Spleen (tissue), 11 donors: ENCODE data around the gene CD2. TPM values are rescaled to one million over a fixed set of nuclear protein-coding genes. Genes with fewer than 3 reads are reported as not detected.

Experiments
- DNase-seq: peaks from one replicate; pipeline ENCODE4 v3.0.0-alpha.2; 2020
- H3K27ac ChIP-seq, 8 donors: fragments of 200-600 bp; sonication (generic) in 7 of 8; 1 replicate in 4 of 8; 2 replicates in 4 of 8; pipeline versions ENCODE4 v1.5.0 to v1.8.0; 2016 to 2021; ENCODE audit warnings: inconsistent platforms in 4 of 8, mild to moderate bottlenecking in 4 of 8, moderate library complexity in 1 of 8
- H3K27me3 ChIP-seq, 7 donors: fragments of 200-600 bp; sonication (generic) in 6 of 7; replicated peaks in 1 of 7; 1 replicate in 4 of 7; 2 replicates in 3 of 7; pipeline versions ENCODE4 v1.5.0 to v1.8.0; 2016 to 2021; ENCODE audit warnings: inconsistent platforms in 3 of 7, mild to moderate bottlenecking in 1 of 7
- H3K36me3 ChIP-seq, 6 donors: fragments of 200-600 bp; sonication (generic) in 5 of 6; 1 replicate in 4 of 6; 2 replicates in 2 of 6; pipeline versions ENCODE4 v1.5.0 to v1.8.0; 2016 to 2021; ENCODE audit warnings: inconsistent platforms in 2 of 6
- H3K4me1 ChIP-seq, 6 donors: fragments of 200-600 bp; sonication (generic) in 5 of 6; 1 replicate in 3 of 6; 2 replicates in 3 of 6; pipeline versions ENCODE4 v1.5.0 to v1.8.0; 2016 to 2021; ENCODE audit warnings: inconsistent platforms in 3 of 6
- H3K4me3 ChIP-seq, 8 donors: fragments of 200-600 bp; sonication (generic) in 7 of 8; 1 replicate in 4 of 8; 2 replicates in 4 of 8; pipeline versions ENCODE4 v1.5.0 to v1.8.0; 2016 to 2021; ENCODE audit warnings: inconsistent platforms in 4 of 8, mild to moderate bottlenecking in 4 of 8, moderate library complexity in 2 of 8
- H3K9me3 ChIP-seq, 8 donors: fragments of 200-600 bp; sonication (generic) in 7 of 8; 1 replicate in 4 of 8; 2 replicates in 4 of 8; pipeline versions ENCODE4 v1.5.0 to v1.8.0; 2016 to 2021; ENCODE audit warnings: inconsistent platforms in 4 of 8
- POLR2A ChIP-seq, 3 donors: fragments of 450-650 bp; IDR thresholded peaks; one replicate each; pipeline ENCODE4 v1.5.1; 2017; ENCODE audit warnings: antibody characterized with exemption in 3 of 3, mild to moderate bottlenecking in 1 of 3
- POLR2AphosphoS5 ChIP-seq, 3 donors: sonication (generic); formaldehyde crosslinking; IDR thresholded peaks; one replicate each; pipeline ENCODE4 v1.5.1; 2017; ENCODE audit warnings: antibody characterized with exemption in 3 of 3
- WGBS, 5 donors: extraction: QIAGEN DNeasy Blood & Tissue Kit in 3 of 5; methylation state at CpG; one replicate each; pipeline versions ENCODE4 v1.1.5 to v1.1.7; 2013 to 2018; 5-methylcytosine and 5-hydroxymethylcytosine counted together
- intact Hi-C: fragments of 100-400 bp; cut with DNase I; formaldehyde crosslinking; loops from one replicate; pipeline ENCODE4 v1.15.0; 2023; ENCODE audit warnings: low total_unique reads
- polyA plus RNA-seq, 3 donors: library from polyadenylated mRNA; stranded (reverse); fragments of 200-250 nt; gene quantifications; one replicate each; pipeline ENCODE4 v1.2.1, GENCODE V29; 2013
- total RNA-seq, 7 donors: library from RNA; depleted of rRNA in 3 of 7; stranded (reverse); fragments of >200 nt in 3 of 7; fragmentation: NEBNext Ultra II Directional in 4 of 7; extraction: Animal tissue kit (Norgen Biotek cat#: 25700) in 4 of 7; gene quantifications; one replicate each; pipeline versions ENCODE4 v1.1.0 to v1.2.1, GENCODE V29; 2016 to 2021
- TF ChIP-seq, protein P1 (sequence below), 11 experiments: fragments of 200-600 bp in 7 of 11; fragments of 450-650 bp in 4 of 11; sonication (generic) in 4 of 11; IDR thresholded peaks in 8 of 11; conservative IDR thresholded peaks in 3 of 11; 1 replicate in 7 of 11; 2 replicates in 4 of 11; pipeline versions ENCODE4 v1.4.0 to v1.8.0; 2016 to 2021; ENCODE audit warnings: antibody characterized with exemption in 11 of 11, inconsistent platforms in 4 of 11, mild to moderate bottlenecking in 1 of 11
- donor health status: healthy with polysubstance abuse.
- donor health status: DM: no; HTN: no; CAD: no; lungs with moderate emphysema.
- donor health status: DM: no; HTN: no; CAD: no.
- donor health status: Bipolar disorder and iron deficiency.
- donor health status: healthy.
- donor health status: DM: no; HTN: no; CAD: no.
- donor health status: DM: yes; HTN: yes; CAD: no.

CD2 gene
- total and polyA plus RNA-seq, 10 donors = 21.6 to 50.5 (median 30.1) TPM

DNA sequence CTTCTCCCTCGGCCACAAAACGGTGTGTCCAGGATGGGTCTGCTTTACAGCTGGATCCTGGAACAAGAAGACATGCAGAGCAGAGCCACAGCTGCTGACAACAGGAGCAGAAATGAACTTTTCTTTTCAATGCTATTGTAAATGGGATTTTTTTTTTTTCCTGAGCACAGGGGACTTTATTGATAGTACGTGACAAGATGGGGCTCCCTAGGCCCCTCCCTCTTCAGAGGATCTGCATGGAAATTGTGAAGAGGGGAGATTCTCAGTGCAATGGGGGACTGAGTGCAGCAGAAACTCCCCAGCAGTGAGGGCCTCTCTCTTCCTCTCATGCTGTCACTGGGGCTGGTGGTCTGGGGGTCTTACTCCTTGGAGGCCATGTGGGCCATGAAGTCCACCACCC is 40.8 kb upstream of the CD2 start:
- Histone ChIP-seq H3K9me3 (no peaks in the 10 kb centered on the region), H3K36me3 (no peaks in the 10 kb centered on the region), H3K27me3 (no peaks in the 10 kb centered on the region), H3K27ac (no peak overlapping the region), H3K4me3 (no peak overlapping the region), H3K4me1 (no peaks in the 10 kb centered on the region)
- 89 to 96% (median 94%) methylated on average over 2 to 3 of the region's 3 CpGs for WGBS, 5 donors
- no peak for DNase-seq
- intact Hi-C loops = no loop called here
- TF ChIP-seq POLR2A (IDR thresholded peaks at IDR 0.05) (no peak), POLR2AphosphoS5 (IDR thresholded peaks at IDR 0.05) (no peak)
- TF ChIP-seq, protein P1, sequence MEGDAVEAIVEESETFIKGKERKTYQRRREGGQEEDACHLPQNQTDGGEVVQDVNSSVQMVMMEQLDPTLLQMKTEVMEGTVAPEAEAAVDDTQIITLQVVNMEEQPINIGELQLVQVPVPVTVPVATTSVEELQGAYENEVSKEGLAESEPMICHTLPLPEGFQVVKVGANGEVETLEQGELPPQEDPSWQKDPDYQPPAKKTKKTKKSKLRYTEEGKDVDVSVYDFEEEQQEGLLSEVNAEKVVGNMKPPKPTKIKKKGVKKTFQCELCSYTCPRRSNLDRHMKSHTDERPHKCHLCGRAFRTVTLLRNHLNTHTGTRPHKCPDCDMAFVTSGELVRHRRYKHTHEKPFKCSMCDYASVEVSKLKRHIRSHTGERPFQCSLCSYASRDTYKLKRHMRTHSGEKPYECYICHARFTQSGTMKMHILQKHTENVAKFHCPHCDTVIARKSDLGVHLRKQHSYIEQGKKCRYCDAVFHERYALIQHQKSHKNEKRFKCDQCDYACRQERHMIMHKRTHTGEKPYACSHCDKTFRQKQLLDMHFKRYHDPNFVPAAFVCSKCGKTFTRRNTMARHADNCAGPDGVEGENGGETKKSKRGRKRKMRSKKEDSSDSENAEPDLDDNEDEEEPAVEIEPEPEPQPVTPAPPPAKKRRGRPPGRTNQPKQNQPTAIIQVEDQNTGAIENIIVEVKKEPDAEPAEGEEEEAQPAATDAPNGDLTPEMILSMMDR (IDR thresholded peaks at IDR 0.05 in 8 of 11, conservative IDR thresholded peaks at IDR 0.05 in 3 of 11) = no peak

DNA sequence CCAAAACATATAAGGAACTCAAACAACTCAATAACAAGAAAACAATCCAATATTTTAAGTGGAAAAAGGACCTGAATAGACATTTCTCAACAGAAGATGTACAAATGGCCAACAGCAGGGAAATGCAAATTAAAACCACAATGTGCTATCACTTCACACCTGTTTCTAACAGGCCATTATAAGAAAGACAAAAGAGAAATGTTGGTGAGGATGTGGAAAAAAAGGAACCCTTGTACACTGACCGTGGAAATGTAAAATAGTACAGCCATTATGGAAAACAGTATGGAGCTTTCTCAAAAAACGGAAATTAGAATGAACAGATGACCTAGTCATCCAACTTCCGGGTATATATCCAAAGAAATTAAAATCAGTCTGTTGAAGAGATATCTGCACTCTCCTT is 37.8 kb upstream of the CD2 start:
- H3K4me1 ChIP-seq = no peaks in the 10 kb centered on the region
- WGBS, 5 donors = 71 to 86% (median 81%) methylated on average over 3 of the region's 3 CpGs
- H3K9me3 ChIP-seq = no peaks in the 10 kb centered on the region
- no peaks in the 10 kb centered on the region for H3K36me3 ChIP-seq
- H3K27me3 ChIP-seq = no peaks in the 10 kb centered on the region
- intact Hi-C loops = no loop called here
- H3K4me3 ChIP-seq = no peak overlapping the region
- TF ChIP-seq, protein P1 (IDR thresholded peaks at IDR 0.05 in 8 of 11, conservative IDR thresholded peaks at IDR 0.05 in 3 of 11) = no peak
- DNase-seq = no peak
- no peak overlapping the region for H3K27ac ChIP-seq

DNA sequence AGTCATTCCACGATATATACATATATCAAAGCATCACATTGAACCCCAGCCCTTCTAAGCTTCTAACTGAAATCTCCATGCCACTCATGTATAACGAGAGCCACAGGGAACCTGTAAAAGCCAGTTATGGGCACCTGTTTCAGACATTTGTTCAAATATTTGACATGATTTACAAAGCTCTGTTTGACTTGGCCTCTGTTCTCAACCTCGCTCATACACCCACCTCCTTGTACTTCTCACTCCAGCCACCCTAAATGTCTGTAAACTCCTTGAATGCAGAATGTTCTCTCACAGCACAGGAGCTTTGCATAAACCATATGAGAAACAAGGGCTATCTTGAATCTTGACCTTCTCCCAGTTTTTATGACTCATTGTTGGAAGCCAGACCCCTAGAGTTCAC is 36.9 kb upstream of the CD2 start:
- H3K9me3 ChIP-seq = no peaks in the 10 kb centered on the region
- no peaks in the 10 kb centered on the region for H3K4me1 ChIP-seq
- H3K4me3 ChIP-seq = no peak overlapping the region
- WGBS, 5 donors = 84 to 98% (median 89%) methylated on average over 3 of the region's 3 CpGs
- no peak overlapping the region for H3K27ac ChIP-seq
- H3K27me3 ChIP-seq = no peaks in the 10 kb centered on the region
- no peak for TF ChIP-seq POLR2AphosphoS5 (IDR thresholded peaks at IDR 0.05)
- TF ChIP-seq POLR2A (IDR thresholded peaks at IDR 0.05) = no peak
- TF ChIP-seq, protein P1 (IDR thresholded peaks at IDR 0.05 in 8 of 11, conservative IDR thresholded peaks at IDR 0.05 in 3 of 11) = no peak
- H3K36me3 ChIP-seq = no peaks in the 10 kb centered on the region
- no peak for DNase-seq
- intact Hi-C loops = no loop called here

DNA sequence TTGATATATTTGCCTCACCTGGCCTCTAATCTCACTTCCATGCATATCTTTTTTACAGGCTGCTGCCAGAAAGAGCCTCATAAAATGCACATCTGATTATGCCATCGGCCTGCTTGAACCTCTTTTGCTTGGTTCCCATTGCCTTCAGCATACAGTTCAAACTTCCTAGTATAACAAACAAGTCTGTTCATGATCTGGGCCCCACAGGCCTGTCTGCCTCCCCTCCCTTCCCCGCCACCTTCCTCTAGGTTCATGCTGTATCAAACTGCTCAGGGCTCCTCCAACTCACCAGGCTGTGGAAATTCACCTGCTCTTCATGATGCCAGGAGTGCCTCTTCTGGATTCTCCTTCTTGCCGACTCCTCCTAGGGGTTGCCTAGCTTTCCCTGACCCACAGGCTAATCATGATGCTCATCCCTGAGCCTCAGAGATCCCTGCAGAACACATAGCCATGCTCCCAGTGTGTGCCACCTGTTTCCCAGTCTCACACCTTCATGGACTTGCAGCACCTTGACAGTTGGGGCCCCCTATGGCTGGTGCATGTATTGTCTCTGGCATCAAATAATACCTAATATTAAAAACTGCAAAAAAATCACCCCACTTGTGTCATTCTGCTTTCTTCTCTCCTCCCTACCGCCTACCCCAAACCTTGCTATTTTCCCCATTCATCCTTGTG is 33.7 kb upstream of the CD2 start:
- intact Hi-C loops = loop anchor here (5.0 kb wide), 1 partner anchor 337 kb away; no protein-coding TSS in a partner anchor

More for the DNA sequence above, 33.7 kb upstream of the CD2 start:
- Histone ChIP-seq H3K4me3 (no peak overlapping the region), H3K36me3 (no peaks in the 10 kb centered on the region), H3K27ac (no peak overlapping the region), H3K9me3 (no peaks in the 10 kb centered on the region), H3K27me3 (no peaks in the 10 kb centered on the region), H3K4me1 (peaks cover 0 to 4% (median 0%) of the 10 kb centered on the region in 6 donors)
- DNase-seq = no peak
- TF ChIP-seq POLR2AphosphoS5 (IDR thresholded peaks at IDR 0.05) (no peak), POLR2A (IDR thresholded peaks at IDR 0.05) (no peak)
- TF ChIP-seq, protein P1 (IDR thresholded peaks at IDR 0.05 in 8 of 11, conservative IDR thresholded peaks at IDR 0.05 in 3 of 11) = no peak
- WGBS, 5 donors = 91 to 96% (median 92%) methylated on average over 4 of the region's 4 CpGs
